Keratinocyte (primary cell): ENCODE results near the gene EFCAB9. TPM values are rescaled to one million over a fixed set of nuclear protein-coding genes. Genes with fewer than 3 reads are reported as not detected.

Experiments
- DNase-seq: peaks from one replicate; pipeline ENCODE4 v3.0.0-alpha.2; 2011; ENCODE audit warnings: low read depth, missing footprints, low spot score
- FAIRE-seq: peaks from 2 replicates; lab custom pipeline; 2011; peaks lifted over from hg19 to GRCh38; lab: Jason Lieb, UNC
- H2AFZ ChIP-seq: 2 replicates; pipeline ENCODE4 v1.6.0; 2012; ENCODE audit warnings: low read length, control low read depth, inconsistent platforms; ENCODE audit not compliant: control insufficient read depth
- H3K27ac ChIP-seq: 2 replicates; pipeline ENCODE4 v1.5.1; 2011; ENCODE audit warnings: low read length; ENCODE audit not compliant: control insufficient read depth, insufficient read depth
- H3K27me3 ChIP-seq: 3 replicates; pipeline ENCODE4 v1.6.0; 2011; ENCODE audit warnings: low read length; ENCODE audit not compliant: control insufficient read depth, insufficient read depth; ENCODE audit errors: extremely low read depth
- H3K36me3 ChIP-seq, 2 experiments: 2 replicates in 1 of 2; 3 replicates in 1 of 2; pipeline ENCODE4 v1.5.1; 2011; ENCODE audit warnings: low read length in 2 of 2, mild to moderate bottlenecking in 1 of 2; ENCODE audit not compliant: control insufficient read depth in 2 of 2, insufficient read depth in 2 of 2; ENCODE audit errors: extremely low read depth in 1 of 2
- H3K4me1 ChIP-seq: 3 replicates; pipeline ENCODE4 v1.5.1; 2011; ENCODE audit warnings: low read length; ENCODE audit not compliant: control insufficient read depth, insufficient read depth; ENCODE audit errors: extremely low read depth
- H3K4me2 ChIP-seq: 3 replicates; pipeline ENCODE4 v1.6.0; 2011; ENCODE audit warnings: low read depth, low read length; ENCODE audit not compliant: control insufficient read depth, insufficient read depth; ENCODE audit errors: extremely low read depth
- H3K4me3 ChIP-seq, 3 experiments: fragments of 200-600 bp in 1 of 3; sonication (generic) in 1 of 3; 2 replicates in 2 of 3; 3 replicates in 1 of 3; pipeline ENCODE4 v1.5.1; 2011 to 2016; ENCODE audit warnings: low read length in 3 of 3, mild to moderate bottlenecking in 3 of 3, control low read depth in 2 of 3, inconsistent platforms in 1 of 3, low read depth in 1 of 3, mixed read lengths in 1 of 3, mixed run types in 1 of 3, moderate library complexity in 1 of 3; ENCODE audit not compliant: control insufficient read depth in 2 of 3, insufficient read depth in 2 of 3; ENCODE audit errors: extremely low read depth in 1 of 3
- H3K79me2 ChIP-seq: 2 replicates; pipeline ENCODE4 v1.6.0; 2012; ENCODE audit warnings: low read length; ENCODE audit not compliant: control insufficient read depth, insufficient read depth
- H3K9ac ChIP-seq: 3 replicates; pipeline ENCODE4 v1.6.0; 2011; ENCODE audit warnings: low read length; ENCODE audit not compliant: control insufficient read depth, insufficient read depth; ENCODE audit errors: extremely low read depth
- H3K9me1 ChIP-seq: 3 replicates; pipeline ENCODE4 v1.6.0; 2011; ENCODE audit warnings: low read length; ENCODE audit not compliant: control insufficient read depth, insufficient read depth; ENCODE audit errors: extremely low read depth
- H3K9me3 ChIP-seq: 2 replicates; pipeline ENCODE4 v1.5.1; 2012; ENCODE audit warnings: low read depth, low read length; ENCODE audit not compliant: control insufficient read depth
- H4K20me1 ChIP-seq: 3 replicates; pipeline ENCODE4 v1.6.0; 2011; ENCODE audit warnings: low read length; ENCODE audit not compliant: control insufficient read depth, insufficient read depth; ENCODE audit errors: extremely low read depth
- EZH2 ChIP-seq: IDR thresholded peaks from one replicate; pipeline ENCODE4 v1.6.1; 2012; ENCODE audit warnings: inconsistent platforms, mild to moderate bottlenecking, low read length, moderate library complexity
- dilution Hi-C: fragments of 300-500 bp; cut with MboI; formaldehyde crosslinking; loops from one replicate; pipeline ENCODE4 v1.7.0; 2020; ENCODE audit warnings: low sequenced_read_pairs; ENCODE audit not compliant: extremely low pct_ligation_motif_present
- polyA plus RNA-seq, 5 experiments: library from polyadenylated mRNA; depleted of rRNA in 3 of 5; stranded (reverse) in 3 of 5; stranded (forward) in 1 of 5; unstranded in 1 of 5; fragments of >200 nt; gene quantifications; 1 replicate in 1 of 5; 2 replicates in 3 of 5; 3 replicates in 1 of 5; pipeline versions ENCODE4 v1.2.1 to v1.2.3, GENCODE V29; 2011 to 2012; ENCODE audit warnings: missing spikeins in 2 of 5, low read depth in 1 of 5, low replicate concordance in 1 of 5
- TF ChIP-seq, protein P1 (sequence below), 3 experiments: IDR thresholded peaks in 1 of 3; conservative IDR thresholded peaks in 1 of 3; optimal IDR thresholded peaks in 1 of 3; 2 replicates in 2 of 3; 3 replicates in 1 of 3; pipeline versions ENCODE3 to v1.5.1; 2011; ENCODE audit warnings: low read length in 3 of 3, mild to moderate bottlenecking in 3 of 3, moderate library complexity in 2 of 3, control low read depth in 1 of 3, inconsistent platforms in 1 of 3; ENCODE audit not compliant: insufficient read depth in 2 of 3; ENCODE audit errors: extremely low read depth in 1 of 3

Gene EFCAB9
- polyA plus RNA-seq, 1 donor (not counting 4 experiments of a cell fraction or from before 2014, with no cell fraction given), result not detected

- no peak overlapping the region for H3K4me3 ChIP-seq
- TF ChIP-seq, protein P1, sequence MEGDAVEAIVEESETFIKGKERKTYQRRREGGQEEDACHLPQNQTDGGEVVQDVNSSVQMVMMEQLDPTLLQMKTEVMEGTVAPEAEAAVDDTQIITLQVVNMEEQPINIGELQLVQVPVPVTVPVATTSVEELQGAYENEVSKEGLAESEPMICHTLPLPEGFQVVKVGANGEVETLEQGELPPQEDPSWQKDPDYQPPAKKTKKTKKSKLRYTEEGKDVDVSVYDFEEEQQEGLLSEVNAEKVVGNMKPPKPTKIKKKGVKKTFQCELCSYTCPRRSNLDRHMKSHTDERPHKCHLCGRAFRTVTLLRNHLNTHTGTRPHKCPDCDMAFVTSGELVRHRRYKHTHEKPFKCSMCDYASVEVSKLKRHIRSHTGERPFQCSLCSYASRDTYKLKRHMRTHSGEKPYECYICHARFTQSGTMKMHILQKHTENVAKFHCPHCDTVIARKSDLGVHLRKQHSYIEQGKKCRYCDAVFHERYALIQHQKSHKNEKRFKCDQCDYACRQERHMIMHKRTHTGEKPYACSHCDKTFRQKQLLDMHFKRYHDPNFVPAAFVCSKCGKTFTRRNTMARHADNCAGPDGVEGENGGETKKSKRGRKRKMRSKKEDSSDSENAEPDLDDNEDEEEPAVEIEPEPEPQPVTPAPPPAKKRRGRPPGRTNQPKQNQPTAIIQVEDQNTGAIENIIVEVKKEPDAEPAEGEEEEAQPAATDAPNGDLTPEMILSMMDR (optimal IDR thresholded peaks at IDR 0.05 in 1 of 3, IDR thresholded peaks at IDR 0.05 in 1 of 3, conservative IDR thresholded peaks at IDR 0.05 in 1 of 3; ENCODE audit: extremely low read depth in 1 of 3, insufficient read depth in 2 of 3, low read length in 3 of 3), result no peak
- no peak for TF ChIP-seq EZH2
- FAIRE-seq (no peak), DNase-seq (no peak)
- no peak overlapping the region for H3K4me2 ChIP-seq
- no peak overlapping the region for H2AFZ ChIP-seq
- peaks cover 38% of the 10 kb centered on the region for H3K4me1 ChIP-seq
- H3K79me2 ChIP-seq, result peaks cover 69% of the 10 kb centered on the region
- no peak overlapping the region for H3K9ac ChIP-seq
- no peaks in the 10 kb centered on the region for H3K9me3 ChIP-seq
- no peaks in the 10 kb centered on the region for H3K27me3 ChIP-seq
- peaks cover 31% of the 10 kb centered on the region for H4K20me1 ChIP-seq
- dilution Hi-C loops, result no loop called here
- H3K27ac ChIP-seq, result no peak overlapping the region
- peaks cover 6% of the 10 kb centered on the region for H3K9me1 ChIP-seq
- H3K36me3 ChIP-seq, result peaks cover 2 to 7% of the 10 kb centered on the region in 2 experiments
These were observed 22.9 kb upstream of the EFCAB9 start for GRCh38 chr5:172171118-172171517.

DNA sequence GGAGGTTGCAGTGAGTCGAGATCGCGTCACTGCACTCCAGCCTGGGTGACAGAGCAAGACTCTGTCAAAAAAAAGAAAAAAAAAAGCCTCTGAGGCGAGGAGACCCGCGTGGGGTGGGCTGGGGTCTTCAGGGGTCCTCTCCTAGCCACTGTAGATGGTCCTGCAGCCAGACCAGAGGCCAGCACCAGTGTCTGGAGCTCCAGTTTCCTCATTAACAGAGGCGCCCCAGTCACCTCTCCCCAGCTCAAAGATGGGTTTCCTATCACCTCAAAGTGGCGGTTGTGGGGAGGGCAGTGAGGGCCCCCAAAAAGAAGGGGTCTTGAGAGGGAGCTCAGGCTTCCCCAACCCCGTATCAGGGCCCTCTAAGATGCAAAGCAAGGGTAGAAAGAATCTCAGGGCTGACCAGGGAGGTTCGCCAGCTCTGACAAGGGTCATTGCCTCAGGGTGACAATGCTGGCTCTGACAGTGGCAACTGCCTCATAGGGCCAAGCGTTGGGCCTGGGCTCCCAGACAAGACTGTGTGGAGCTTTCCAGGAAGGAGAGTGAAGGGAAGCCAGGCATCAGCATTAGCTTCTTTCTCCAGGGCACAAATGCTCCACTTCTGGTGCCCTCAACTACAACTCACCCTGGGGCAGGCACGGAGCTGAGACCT, 20.9 kb upstream of the EFCAB9 start:
- dilution Hi-C loops, result no loop called here
- peaks cover 6% of the 10 kb centered on the region for H3K9me1 ChIP-seq
- DNase-seq, result no peak
- H3K36me3 ChIP-seq, result peaks cover 0 to 9% of the 10 kb centered on the region in 2 experiments
- H3K79me2 ChIP-seq, result peaks cover 69% of the 10 kb centered on the region
- no peak for TF ChIP-seq EZH2
- TF ChIP-seq, protein P1 (optimal IDR thresholded peaks at IDR 0.05 in 1 of 3, IDR thresholded peaks at IDR 0.05 in 1 of 3, conservative IDR thresholded peaks at IDR 0.05 in 1 of 3; ENCODE audit: extremely low read depth in 1 of 3, insufficient read depth in 2 of 3, low read length in 3 of 3), result no peak
- peak overlapping the region; percentile 16 for H3K9ac ChIP-seq
- peak overlapping the region; percentile 19 for H3K27ac ChIP-seq
- peak; percentile 29 for FAIRE-seq
- H4K20me1 ChIP-seq, result peaks cover 28% of the 10 kb centered on the region
- peaks cover 38% of the 10 kb centered on the region for H3K4me1 ChIP-seq
- H3K27me3 ChIP-seq, result no peaks in the 10 kb centered on the region
- no peak overlapping the region for H2AFZ ChIP-seq
- H3K4me3 ChIP-seq, result no peak overlapping the region
- H3K4me2 ChIP-seq, result peak overlapping the region; percentile 34
- no peaks in the 10 kb centered on the region for H3K9me3 ChIP-seq
